HEK293 (cell line): ENCODE results near the gene KDM3B.

Source experiments
- CTCF ChIA-PET: fragments of 350-600 bp; formaldehyde crosslinking; extraction: SDS; loops from one replicate; lab custom pipeline; 2021; ENCODE audit warnings: antibody characterized with exemption; lab: Yijun Ruan, JAX
- POLR2A ChIA-PET: fragments of 300-600 bp; formaldehyde crosslinking; extraction: SDS; loops from one replicate; lab custom pipeline; 2020; ENCODE audit warnings: antibody characterized with exemption, inconsistent platforms; lab: Yijun Ruan, JAX
- H3K27ac ChIP-seq: fragments of 200-500 bp; sonication (Bioruptor generic); 2 replicates; pipeline ENCODE4 v1.5.1; 2014; ENCODE audit warnings: low read depth, low read length, control low read depth, inconsistent platforms; ENCODE audit errors: extremely low read depth
- H3K36me3 ChIP-seq, 2 experiments: fragments of 200-500 bp in 1 of 2; sonication (Bioruptor generic) in 1 of 2; 1 replicate in 1 of 2; 2 replicates in 1 of 2; pipeline ENCODE4 v1.5.1; 2014 to 2017; ENCODE audit warnings: inconsistent platforms in 2 of 2, low read length in 2 of 2; ENCODE audit not compliant: control insufficient read depth in 2 of 2, insufficient read depth in 1 of 2
- H3K4me1 ChIP-seq: fragments of 200-500 bp; sonication (Bioruptor generic); 2 replicates; pipeline ENCODE4 v1.5.1; 2014; ENCODE audit warnings: mild to moderate bottlenecking, low read length, inconsistent platforms; ENCODE audit not compliant: control insufficient read depth, insufficient read depth
- H3K4me3 ChIP-seq: 2 replicates; pipeline ENCODE4 v1.5.1; 2011; ENCODE audit warnings: low read depth, mild to moderate bottlenecking, control low read depth, low read length, moderate library complexity
- H3K9me3 ChIP-seq: fragments of 200-500 bp; sonication (Bioruptor generic); 2 replicates; pipeline ENCODE4 v1.5.1; 2014; ENCODE audit warnings: low read depth, low read length, inconsistent platforms; ENCODE audit not compliant: control insufficient read depth, insufficient read depth
- EGR2 ChIP-seq: fragments of 450-650 bp; formaldehyde crosslinking; IDR thresholded peaks from 2 replicates; pipeline ENCODE4 v1.5.1; 2016; ENCODE audit warnings: low read depth, missing biosample characterization, missing genetic modification characterization
- HOXC10 ChIP-seq: sonication (generic); formaldehyde crosslinking; IDR thresholded peaks from 2 replicates; pipeline ENCODE4 v1.8.1; 2023; ENCODE audit warnings: mild to moderate bottlenecking, missing genetic modification reagents
- KLF9 ChIP-seq: fragments of 450-650 bp; formaldehyde crosslinking; IDR thresholded peaks from 2 replicates; pipeline ENCODE4 v1.5.1; 2016; ENCODE audit warnings: missing biosample characterization, missing genetic modification characterization, low read depth
- OSR2 ChIP-seq: fragments of 450-650 bp; formaldehyde crosslinking; IDR thresholded peaks from 2 replicates; pipeline ENCODE4 v1.5.1; 2016; ENCODE audit warnings: missing biosample characterization, missing genetic modification characterization
- YY2 ChIP-seq: fragments of 450-650 bp; formaldehyde crosslinking; IDR thresholded peaks from 2 replicates; pipeline ENCODE4 v1.5.1; 2016; ENCODE audit warnings: missing biosample characterization, missing genetic modification characterization
- ZBTB7A ChIP-seq: fragments of 450-650 bp; formaldehyde crosslinking; IDR thresholded peaks from 2 replicates; pipeline ENCODE4 v1.5.1; 2016; ENCODE audit warnings: low read depth, missing biosample characterization, missing genetic modification characterization
- ZNF140 ChIP-seq: fragments of 450-650 bp; formaldehyde crosslinking; IDR thresholded peaks from 2 replicates; pipeline ENCODE4 v1.5.1; 2016; ENCODE audit warnings: missing biosample characterization, missing genetic modification characterization
- ZNF175 ChIP-seq: fragments of 450-650 bp; formaldehyde crosslinking; IDR thresholded peaks from 2 replicates; pipeline ENCODE4 v1.5.1; 2016; ENCODE audit warnings: missing biosample characterization, missing genetic modification characterization
- ZNF223 ChIP-seq: fragments of 450-650 bp; formaldehyde crosslinking; IDR thresholded peaks from 2 replicates; pipeline ENCODE4 v1.5.1; 2016; ENCODE audit warnings: missing biosample characterization, missing genetic modification characterization
- ZNF335 ChIP-seq: fragments of 450-650 bp; formaldehyde crosslinking; conservative IDR thresholded peaks from 2 replicates; pipeline ENCODE4 v1.5.1; 2016; ENCODE audit warnings: missing biosample characterization, missing genetic modification characterization
- ZNF350 ChIP-seq: fragments of 450-650 bp; formaldehyde crosslinking; IDR thresholded peaks from 2 replicates; pipeline ENCODE4 v1.5.0; 2017; ENCODE audit warnings: missing biosample characterization, mild to moderate bottlenecking, missing genetic modification characterization
- ZNF394 ChIP-seq: fragments of 450-650 bp; formaldehyde crosslinking; IDR thresholded peaks from 2 replicates; pipeline ENCODE4 v1.5.1; 2016; ENCODE audit warnings: missing biosample characterization, missing genetic modification characterization, mild to moderate bottlenecking, moderate library complexity, borderline replicate concordance
- ZNF521 ChIP-seq: fragments of 450-650 bp; formaldehyde crosslinking; IDR thresholded peaks from 2 replicates; pipeline ENCODE4 v1.5.1; 2017; ENCODE audit warnings: missing biosample characterization, mild to moderate bottlenecking, missing genetic modification characterization
- ZNF596 ChIP-seq: fragments of 450-650 bp; IDR thresholded peaks from 2 replicates; pipeline ENCODE4 v1.5.0; 2018; ENCODE audit warnings: missing biosample characterization, mild to moderate bottlenecking, missing genetic modification characterization, moderate library complexity
- ZXDB ChIP-seq: fragments of 450-650 bp; formaldehyde crosslinking; IDR thresholded peaks from 2 replicates; pipeline ENCODE4 v1.5.1; 2016; ENCODE audit warnings: missing biosample characterization, missing genetic modification characterization
- TF ChIP-seq, protein P1 (sequence below): fragments of 450-650 bp; formaldehyde crosslinking; IDR thresholded peaks from 2 replicates; pipeline ENCODE4 v1.5.1; 2016; ENCODE audit warnings: missing biosample characterization, missing genetic modification characterization, borderline replicate concordance
- TF ChIP-seq, protein P2 (sequence below): fragments of 450-650 bp; formaldehyde crosslinking; conservative IDR thresholded peaks from 2 replicates; pipeline ENCODE4 v1.5.1; 2016; ENCODE audit warnings: low read depth, missing biosample characterization, missing genetic modification characterization
- TF ChIP-seq, protein P3 (sequence below): fragments of 450-650 bp; formaldehyde crosslinking; IDR thresholded peaks from 2 replicates; pipeline ENCODE4 v1.5.1; 2016; ENCODE audit warnings: missing biosample characterization, missing genetic modification characterization
- TF ChIP-seq, protein P4 (sequence below): sonication (generic); formaldehyde crosslinking; IDR thresholded peaks from 2 replicates; pipeline ENCODE4 v1.8.1; 2022; ENCODE audit warnings: mild to moderate bottlenecking, moderate library complexity, missing genetic modification reagents
- TF ChIP-seq, protein P5 (sequence below): fragments of 450-650 bp; formaldehyde crosslinking; IDR thresholded peaks from 2 replicates; pipeline ENCODE4 v1.5.1; 2017; ENCODE audit warnings: missing biosample characterization, missing genetic modification characterization

The KDM3B gene

DNA sequence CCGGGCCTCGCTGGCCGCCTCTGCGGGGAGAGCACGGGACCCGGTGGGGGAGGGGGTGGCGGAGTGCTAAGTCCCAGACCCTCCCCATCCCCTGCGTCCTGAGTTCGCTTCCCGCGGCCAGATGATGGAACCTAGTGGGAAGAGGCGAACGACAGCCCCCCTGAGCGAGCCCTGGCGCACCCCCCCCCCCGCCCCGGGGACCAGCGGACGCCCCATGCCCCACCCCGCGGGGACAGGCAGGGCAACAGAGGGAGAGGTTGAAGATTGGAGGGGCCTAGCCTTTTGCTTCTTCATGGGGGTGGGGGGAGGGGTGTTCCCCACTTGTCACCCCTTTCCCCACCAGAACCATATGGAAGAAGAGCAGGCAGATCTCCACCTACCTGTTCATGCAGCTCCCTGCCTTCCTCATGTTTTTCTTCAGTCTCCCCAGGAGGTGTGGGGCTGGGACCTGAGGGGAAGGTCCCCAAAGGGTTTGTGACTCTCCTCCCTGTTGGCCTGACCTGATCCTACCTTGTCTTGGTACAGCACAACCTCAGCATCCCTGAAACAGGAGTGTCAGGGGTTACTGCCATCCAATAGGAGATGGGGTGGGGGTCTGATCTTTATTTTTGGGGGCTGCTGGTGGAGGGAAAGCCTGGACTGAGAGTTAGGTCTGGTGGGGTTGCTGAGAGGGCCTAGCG is 13.9 kb upstream of the KDM3B start (continued):
- TF ChIP-seq, protein P1, sequence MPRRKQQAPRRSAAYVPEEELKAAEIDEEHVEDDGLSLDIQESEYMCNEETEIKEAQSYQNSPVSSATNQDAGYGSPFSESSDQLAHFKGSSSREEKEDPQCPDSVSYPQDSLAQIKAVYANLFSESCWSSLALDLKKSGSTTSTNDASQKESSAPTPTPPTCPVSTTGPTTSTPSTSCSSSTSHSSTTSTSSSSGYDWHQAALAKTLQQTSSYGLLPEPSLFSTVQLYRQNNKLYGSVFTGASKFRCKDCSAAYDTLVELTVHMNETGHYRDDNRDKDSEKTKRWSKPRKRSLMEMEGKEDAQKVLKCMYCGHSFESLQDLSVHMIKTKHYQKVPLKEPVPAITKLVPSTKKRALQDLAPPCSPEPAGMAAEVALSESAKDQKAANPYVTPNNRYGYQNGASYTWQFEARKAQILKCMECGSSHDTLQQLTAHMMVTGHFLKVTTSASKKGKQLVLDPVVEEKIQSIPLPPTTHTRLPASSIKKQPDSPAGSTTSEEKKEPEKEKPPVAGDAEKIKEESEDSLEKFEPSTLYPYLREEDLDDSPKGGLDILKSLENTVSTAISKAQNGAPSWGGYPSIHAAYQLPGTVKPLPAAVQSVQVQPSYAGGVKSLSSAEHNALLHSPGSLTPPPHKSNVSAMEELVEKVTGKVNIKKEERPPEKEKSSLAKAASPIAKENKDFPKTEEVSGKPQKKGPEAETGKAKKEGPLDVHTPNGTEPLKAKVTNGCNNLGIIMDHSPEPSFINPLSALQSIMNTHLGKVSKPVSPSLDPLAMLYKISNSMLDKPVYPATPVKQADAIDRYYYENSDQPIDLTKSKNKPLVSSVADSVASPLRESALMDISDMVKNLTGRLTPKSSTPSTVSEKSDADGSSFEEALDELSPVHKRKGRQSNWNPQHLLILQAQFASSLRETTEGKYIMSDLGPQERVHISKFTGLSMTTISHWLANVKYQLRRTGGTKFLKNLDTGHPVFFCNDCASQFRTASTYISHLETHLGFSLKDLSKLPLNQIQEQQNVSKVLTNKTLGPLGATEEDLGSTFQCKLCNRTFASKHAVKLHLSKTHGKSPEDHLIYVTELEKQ (tag by site-specific recombination) = peak; percentile 67; the same call in 1 of the 2 replicates
- no peak for TF ChIP-seq ZNF140
- no peak for TF ChIP-seq ZNF350
- TF ChIP-seq YY2 (tag by site-specific recombination) = no peak
- no peak; the same call in 1 of the 2 replicates for TF ChIP-seq ZNF394 (tag by site-specific recombination)
- peak; percentile 73 for TF ChIP-seq EGR2 (tag by site-specific recombination)
- TF ChIP-seq, protein P2, sequence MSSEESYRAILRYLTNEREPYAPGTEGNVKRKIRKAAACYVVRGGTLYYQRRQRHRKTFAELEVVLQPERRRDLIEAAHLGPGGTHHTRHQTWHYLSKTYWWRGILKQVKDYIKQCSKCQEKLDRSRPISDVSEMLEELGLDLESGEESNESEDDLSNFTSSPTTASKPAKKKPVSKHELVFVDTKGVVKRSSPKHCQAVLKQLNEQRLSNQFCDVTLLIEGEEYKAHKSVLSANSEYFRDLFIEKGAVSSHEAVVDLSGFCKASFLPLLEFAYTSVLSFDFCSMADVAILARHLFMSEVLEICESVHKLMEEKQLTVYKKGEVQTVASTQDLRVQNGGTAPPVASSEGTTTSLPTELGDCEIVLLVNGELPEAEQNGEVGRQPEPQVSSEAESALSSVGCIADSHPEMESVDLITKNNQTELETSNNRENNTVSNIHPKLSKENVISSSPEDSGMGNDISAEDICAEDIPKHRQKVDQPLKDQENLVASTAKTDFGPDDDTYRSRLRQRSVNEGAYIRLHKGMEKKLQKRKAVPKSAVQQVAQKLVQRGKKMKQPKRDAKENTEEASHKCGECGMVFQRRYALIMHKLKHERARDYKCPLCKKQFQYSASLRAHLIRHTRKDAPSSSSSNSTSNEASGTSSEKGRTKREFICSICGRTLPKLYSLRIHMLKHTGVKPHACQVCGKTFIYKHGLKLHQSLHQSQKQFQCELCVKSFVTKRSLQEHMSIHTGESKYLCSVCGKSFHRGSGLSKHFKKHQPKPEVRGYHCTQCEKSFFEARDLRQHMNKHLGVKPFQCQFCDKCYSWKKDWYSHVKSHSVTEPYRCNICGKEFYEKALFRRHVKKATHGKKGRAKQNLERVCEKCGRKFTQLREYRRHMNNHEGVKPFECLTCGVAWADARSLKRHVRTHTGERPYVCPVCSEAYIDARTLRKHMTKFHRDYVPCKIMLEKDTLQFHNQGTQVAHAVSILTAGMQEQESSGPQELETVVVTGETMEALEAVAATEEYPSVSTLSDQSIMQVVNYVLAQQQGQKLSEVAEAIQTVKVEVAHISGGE (tag by site-specific recombination) = 0 out of 2 replicates have a peak, but pooled peaks have one; percentile 18
- no peak for TF ChIP-seq ZNF175 (tag by site-specific recombination)
- TF ChIP-seq ZNF335 (tag by site-specific recombination) = peak; percentile 87
- no peak for TF ChIP-seq ZNF223

DNA sequence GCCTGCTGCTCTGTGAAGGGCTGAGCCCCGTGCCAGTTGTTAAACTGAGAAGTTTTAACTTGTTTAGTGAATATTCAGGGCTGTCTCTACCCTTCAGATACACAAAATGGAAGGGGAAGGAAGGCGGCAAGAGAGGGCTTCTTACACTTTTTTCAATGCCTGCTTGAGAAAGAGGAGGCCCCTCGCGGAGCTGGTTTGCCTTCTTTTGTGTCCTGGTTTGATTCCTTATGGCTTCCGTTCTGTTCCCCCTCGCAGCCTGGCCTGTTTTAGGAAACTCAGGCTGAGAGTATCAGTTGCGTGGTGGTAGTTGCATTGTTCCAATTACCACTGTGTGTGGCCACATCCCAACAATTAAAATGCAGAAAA is 13.4 kb upstream of the KDM3B start:
- peak overlapping the region; percentile 83 for H3K4me3 ChIP-seq
- POLR2A ChIA-PET = interaction anchor here (0.9 to 3.7 kb wide), 9 partner anchors 7 to 204 kb away, joined by 3 to 114 read pairs (median 6); partner anchors contain the start of genes CDC23, CDC25C, ETF1 and KDM3B
- peaks cover 8% of the 10 kb centered on the region for H3K4me1 ChIP-seq
- TF ChIP-seq, protein P3, sequence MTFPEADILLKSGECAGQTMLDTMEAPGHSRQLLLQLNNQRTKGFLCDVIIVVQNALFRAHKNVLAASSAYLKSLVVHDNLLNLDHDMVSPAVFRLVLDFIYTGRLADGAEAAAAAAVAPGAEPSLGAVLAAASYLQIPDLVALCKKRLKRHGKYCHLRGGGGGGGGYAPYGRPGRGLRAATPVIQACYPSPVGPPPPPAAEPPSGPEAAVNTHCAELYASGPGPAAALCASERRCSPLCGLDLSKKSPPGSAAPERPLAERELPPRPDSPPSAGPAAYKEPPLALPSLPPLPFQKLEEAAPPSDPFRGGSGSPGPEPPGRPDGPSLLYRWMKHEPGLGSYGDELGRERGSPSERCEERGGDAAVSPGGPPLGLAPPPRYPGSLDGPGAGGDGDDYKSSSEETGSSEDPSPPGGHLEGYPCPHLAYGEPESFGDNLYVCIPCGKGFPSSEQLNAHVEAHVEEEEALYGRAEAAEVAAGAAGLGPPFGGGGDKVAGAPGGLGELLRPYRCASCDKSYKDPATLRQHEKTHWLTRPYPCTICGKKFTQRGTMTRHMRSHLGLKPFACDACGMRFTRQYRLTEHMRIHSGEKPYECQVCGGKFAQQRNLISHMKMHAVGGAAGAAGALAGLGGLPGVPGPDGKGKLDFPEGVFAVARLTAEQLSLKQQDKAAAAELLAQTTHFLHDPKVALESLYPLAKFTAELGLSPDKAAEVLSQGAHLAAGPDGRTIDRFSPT = no peak
- TF ChIP-seq ZXDB (no peak), ZNF521 (tag by site-specific recombination) (no peak), ZBTB7A (tag by site-specific recombination) (no peak), OSR2 (tag by site-specific recombination) (no peak), HOXC10 (no peak), KLF9 (no peak), ZNF596 (tag by site-specific recombination) (no peak)
- TF ChIP-seq, protein P4, sequence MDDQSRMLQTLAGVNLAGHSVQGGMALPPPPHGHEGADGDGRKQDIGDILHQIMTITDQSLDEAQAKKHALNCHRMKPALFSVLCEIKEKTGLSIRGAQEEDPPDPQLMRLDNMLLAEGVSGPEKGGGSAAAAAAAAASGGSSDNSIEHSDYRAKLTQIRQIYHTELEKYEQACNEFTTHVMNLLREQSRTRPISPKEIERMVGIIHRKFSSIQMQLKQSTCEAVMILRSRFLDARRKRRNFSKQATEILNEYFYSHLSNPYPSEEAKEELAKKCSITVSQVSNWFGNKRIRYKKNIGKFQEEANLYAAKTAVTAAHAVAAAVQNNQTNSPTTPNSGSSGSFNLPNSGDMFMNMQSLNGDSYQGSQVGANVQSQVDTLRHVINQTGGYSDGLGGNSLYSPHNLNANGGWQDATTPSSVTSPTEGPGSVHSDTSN (CRISPR knock-in tag) = no peak
- TF ChIP-seq, protein P5, sequence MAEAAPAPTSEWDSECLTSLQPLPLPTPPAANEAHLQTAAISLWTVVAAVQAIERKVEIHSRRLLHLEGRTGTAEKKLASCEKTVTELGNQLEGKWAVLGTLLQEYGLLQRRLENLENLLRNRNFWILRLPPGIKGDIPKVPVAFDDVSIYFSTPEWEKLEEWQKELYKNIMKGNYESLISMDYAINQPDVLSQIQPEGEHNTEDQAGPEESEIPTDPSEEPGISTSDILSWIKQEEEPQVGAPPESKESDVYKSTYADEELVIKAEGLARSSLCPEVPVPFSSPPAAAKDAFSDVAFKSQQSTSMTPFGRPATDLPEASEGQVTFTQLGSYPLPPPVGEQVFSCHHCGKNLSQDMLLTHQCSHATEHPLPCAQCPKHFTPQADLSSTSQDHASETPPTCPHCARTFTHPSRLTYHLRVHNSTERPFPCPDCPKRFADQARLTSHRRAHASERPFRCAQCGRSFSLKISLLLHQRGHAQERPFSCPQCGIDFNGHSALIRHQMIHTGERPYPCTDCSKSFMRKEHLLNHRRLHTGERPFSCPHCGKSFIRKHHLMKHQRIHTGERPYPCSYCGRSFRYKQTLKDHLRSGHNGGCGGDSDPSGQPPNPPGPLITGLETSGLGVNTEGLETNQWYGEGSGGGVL (tag by site-specific recombination) = no peak
- CTCF ChIA-PET = interaction anchor here (2.2 to 17.0 kb wide), 2 partner anchors 13 to 116 kb away, joined by 8 to 273 read pairs; partner anchors contain the start of gene KDM3B
- H3K27ac ChIP-seq = peak overlapping the region; percentile 98; the same call in 1 of the 2 replicates
- peaks cover 23 to 45% of the 10 kb centered on the region in 2 experiments for H3K36me3 ChIP-seq
- no peaks in the 10 kb centered on the region for H3K9me3 ChIP-seq
